Cardiac ventricle fibroblast (primary cell): Measurements from ENCODE around the gene CUL3. TPM values are rescaled to one million over a fixed set of nuclear protein-coding genes. Genes with fewer than 3 reads are reported as not detected.

Experiments
- total RNA-seq: library from RNA; depleted of rRNA; stranded (reverse); fragments of >200 nt; gene quantifications from 2 replicates; pipeline ENCODE4 v1.2.3, GENCODE V29; 2015

The CUL3 gene
- 34.9 and 37.1 TPM in 2 replicates for total RNA-seq

GRCh38 chr2:224585211-224586088 lies at the start of gene CUL3:
Gene CUL3 (minus strand): TSS chr2:224585363. CDS start chr2:224585009, 354 bp downstream.

Other genes with a start within 250 kb of the CUL3 start
- 0.39 and 0.56 TPM in 2 replicates for gene FAM124B, start 183.3 kb downstream of the CUL3 start, total RNA-seq
- gene CCDC195, start 131.0 kb upstream of the CUL3 start, total RNA-seq: not detected in 2 replicates